Right kidney (tissue), 1 donor: ENCODE data around the gene CTSW.

Source experiments
- DNase-seq: peaks from one replicate; pipeline ENCODE4 v3.0.0-alpha.2; 2016

Gene CTSW

DNA sequence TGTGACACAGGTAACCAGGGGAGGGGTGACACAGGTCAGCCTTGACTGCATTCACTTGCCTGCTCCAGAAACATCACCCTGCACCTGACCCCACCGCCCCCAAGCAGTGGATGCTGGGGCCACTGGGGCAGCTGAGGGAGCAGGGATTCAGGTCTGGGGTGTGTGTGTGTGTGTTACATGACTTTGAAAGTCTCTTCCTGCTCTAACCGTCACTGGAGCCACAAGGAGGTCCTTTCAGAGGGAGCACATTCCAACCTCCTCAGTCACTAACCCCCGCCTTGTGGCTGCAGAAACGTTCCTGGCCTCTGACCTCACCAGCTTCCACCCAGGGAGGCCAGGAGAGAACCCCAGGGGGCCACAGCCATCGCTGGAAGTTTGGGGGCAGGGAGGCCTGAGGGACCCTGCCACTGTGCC is 23.4 kb downstream of the CTSW start:
- DNase-seq: no peak

DNA sequence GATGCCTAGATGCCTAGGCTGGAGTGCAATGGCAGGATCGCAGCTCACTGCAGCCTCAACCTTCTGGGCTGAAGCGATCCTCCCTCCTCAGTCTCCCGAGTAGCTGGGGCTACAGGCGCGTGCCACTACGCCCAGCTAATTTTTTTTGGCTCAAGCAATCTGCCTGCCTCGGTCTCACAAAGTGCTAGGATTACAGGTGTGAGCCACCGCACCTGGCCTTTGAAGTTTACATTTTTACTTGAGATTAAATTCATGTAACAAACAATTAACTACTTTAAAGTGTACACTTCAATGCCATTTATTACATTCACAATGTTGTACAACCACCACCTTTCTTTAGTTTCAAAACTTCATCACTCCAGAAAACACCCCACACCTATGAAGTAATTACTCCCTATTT is 24.1 kb downstream of the CTSW start:
- DNase-seq: no peak

DNA sequence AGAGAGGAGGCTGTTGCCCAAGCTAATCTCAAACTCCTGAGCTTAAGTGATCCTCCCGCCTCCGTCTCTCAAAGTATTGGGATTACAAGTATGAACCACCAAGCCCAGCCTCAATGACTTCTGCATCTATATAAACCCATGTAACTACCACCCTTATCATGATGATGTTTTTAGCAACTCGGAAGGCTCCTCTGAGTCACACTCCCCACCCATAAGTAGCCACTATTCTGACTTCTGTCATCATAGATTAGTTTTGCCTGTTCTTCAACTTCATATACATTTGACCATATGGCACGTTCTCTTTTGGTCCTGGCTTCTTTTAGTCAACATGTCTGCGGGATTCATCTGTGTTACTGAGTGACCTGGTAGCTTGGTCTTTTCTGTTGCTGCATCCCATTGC is 27.0 kb downstream of the CTSW start:
- DNase-seq: no peak

DNA sequence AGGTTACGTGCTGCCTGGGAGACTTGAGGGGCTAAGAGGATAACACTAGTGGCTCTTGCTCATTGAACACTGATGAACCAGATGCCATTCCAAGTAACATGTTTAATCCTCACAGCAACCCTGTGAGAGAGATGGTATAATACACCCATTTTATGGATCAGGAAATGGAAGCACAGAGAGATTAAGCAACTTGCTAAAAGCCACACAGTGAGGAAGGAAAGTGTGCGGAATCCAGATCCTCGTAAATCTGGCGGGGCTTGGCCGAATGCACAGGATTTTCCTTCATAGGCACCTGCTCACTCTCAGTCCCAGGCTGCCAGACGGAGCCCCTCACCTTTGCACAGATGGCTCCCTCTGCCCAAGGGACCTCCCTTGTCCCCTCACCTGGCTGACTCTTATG is 28.2 kb downstream of the CTSW start:
- no peak for DNase-seq

DNA sequence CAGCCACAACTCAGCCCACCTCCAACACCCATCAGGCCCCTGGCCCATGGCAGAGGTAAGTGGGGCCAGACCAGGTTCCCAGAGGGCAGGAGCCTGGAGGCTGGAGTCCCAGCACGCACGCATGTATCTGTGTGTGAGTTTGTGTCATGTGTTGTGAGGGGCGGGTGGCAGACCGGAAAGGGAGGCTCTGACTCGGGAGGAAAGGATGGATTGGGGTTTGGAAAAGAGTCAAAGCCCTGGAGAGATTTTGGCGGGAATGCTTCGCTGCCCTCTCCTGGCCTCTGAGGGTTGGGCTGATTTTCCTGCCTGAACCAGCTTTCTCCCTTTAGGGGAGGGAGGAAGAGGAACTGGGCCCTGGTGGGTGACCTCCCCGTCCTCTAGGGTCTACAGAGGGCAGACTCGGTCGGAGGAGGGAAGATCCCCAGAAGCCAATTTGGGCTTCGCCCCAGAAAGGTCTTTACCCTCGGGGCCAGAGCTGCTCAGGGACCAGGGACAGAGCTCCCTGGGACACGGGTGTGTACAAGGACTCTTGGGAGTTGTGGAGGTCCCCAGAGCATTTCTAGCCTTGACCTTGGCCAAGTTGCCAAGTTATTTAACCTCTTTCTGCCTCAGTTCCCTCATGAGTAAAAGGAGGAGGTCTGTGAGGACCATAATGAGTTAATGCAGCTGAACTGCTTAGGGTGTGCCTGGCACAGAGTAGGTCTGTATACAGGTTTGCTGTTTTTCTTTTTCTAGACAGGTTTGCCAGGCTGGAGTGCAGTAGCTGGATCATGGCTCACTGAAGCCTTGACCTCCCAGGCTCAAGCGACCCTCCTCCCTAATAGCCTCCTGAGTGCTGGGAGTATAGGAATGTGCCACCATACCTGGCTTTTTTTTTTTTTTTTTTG is 32.3 kb downstream of the CTSW start:
- peak; percentile 37 for DNase-seq

DNA sequence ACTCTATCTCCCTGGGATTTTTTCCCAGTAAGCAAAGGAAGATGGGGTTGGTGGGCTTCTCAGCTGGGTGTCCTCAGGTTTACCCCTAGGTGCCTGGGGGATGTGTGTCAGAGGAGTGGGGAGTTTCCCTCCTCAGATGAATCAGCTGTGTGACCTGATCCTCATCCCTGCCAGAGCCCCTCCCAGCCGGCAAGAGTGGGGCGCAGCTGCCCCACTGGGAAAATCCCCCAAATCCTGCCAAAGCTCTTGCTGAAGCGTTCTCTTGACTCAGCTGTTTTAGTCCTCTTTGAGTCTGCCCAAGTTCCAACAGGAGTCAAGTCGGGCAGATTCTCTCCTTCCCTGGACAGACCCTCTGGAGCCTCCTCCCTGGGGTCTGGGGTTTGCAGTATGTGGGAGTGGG is 33.2 kb downstream of the CTSW start:
- no peak for DNase-seq

DNA sequence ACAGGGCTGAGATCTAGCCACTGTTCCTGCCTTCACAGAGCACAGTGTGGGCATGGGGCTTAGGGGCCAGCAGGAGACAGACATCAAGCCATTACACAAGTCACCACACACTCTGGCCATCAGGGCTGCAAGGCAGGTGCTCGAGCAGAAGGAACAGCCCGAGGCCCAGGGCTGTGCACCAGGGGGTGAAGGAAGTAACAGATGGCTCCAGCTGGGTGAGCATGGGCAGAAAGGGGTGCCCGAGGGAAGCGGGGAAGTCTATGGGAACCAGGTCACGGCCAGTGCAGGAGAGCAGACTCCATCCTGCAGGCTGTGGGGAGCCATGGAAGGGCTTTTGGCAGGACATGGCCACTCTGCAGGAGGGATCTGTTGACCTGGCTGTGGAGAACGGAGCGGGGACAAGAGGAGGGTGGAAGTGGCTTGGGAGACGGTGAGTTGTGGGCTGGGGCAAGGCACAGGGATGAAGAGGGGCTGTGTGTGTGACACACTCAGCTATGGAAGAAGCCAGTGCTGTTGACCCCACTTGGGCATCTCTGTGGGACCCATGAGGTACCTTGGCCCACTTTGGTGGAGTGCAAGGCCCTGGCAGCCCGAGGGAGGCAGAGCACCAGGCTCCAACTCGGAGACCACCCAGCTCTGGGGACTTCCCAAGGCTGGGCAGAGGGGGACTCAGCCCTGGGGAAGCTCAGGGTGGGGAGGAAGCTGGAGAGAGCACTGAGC is 35.6 kb downstream of the CTSW start:
- no peak for DNase-seq

DNA sequence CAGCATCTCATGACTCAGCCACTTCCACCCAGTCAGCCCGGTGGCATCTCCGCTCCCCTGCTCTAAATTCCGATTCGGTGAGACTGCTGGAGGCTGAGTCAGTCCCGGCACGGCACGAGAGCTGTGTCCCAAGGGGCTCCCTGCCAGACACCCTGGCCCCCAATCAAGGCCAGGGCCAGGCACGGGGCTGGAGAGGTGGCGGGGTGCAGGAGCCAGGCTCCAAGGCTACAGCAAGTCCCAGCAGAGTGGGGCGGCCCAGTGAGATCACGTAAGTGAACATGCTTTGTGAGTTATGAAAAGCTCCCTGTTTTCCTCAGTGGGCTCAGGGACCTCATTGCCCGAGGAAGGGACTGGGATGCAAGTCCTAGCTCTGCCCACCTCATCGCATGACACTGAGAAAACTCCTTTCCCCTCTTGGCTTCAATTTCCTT is 36.2 kb downstream of the CTSW start:
- no peak for DNase-seq

DNA sequence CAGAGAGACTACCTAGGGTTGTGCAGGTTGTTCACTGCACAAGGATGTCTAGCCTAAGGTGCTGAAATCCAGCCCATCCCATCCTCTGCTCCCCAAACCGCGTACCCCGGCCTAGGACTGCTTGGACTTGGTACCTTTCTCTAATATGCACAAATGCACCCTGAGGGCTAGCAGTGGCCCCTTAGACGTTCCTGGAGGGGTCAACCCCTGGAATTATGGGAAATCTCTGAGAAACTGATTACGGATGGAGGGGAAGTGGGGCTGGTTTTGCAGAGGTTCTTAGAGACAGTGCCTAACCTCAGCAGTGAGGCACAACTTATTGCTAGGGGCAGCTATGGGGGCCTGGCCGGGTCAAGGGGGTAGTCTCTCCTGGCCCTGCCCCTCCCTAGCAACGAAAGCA is 36.8 kb downstream of the CTSW start:
- no peak for DNase-seq

DNA sequence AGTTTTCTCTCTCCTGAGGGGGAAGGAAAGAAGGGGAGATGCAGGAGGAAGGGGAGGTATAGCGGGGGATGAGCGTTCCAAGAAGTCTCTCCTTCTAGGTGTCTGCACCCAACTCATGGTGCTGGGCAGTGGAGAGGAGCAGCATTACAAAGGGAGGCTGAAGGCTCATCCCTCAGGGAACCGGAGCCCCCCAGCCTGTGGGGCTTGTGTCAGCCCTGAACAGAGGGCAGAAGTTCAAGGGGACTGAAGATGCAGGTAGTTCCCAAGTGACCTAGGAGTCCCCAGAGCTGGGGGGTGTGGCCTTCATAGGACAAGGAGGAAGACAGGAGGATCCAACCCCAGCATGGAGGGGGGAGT is 37.4 kb downstream of the CTSW start:
- no peak for DNase-seq

DNA sequence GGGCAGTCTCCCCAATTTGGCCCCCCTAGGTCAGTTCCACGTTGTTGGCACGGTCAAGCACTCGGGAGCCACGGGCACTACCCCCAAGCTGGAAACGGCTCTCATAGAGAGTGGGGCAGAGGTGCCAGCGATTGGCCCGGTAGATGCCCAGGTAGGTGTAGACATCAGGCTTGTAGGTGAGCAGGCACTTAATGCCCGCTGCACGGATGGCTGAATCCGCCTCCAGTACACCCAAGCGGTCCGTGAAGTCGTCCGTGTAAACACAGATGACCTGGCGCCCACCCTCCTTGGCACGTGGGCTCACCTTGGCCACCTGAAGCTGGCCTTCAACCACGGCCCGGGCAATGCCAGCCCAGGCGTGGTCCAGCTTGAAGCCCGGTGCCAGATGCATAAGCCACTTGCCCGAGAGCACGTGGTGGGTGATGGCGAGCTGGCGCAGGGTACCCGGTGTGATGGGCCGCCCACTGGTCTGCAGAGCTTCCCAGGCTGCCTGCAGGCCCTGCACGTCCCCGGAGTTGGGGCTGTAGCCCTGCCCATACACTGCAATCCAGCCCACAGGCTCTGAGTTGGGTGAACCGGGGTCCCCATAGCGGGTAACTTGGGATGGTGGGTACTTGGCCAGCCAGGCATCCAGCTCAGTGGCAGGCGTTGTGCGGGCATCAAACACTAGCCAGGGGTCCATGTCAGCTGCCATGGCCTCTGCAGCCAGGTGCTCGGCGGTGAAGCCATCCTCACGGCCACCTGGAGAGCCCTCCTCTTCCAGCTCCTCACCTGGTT is 38.0 kb downstream of the CTSW start:
- DNase-seq: no peak

DNA sequence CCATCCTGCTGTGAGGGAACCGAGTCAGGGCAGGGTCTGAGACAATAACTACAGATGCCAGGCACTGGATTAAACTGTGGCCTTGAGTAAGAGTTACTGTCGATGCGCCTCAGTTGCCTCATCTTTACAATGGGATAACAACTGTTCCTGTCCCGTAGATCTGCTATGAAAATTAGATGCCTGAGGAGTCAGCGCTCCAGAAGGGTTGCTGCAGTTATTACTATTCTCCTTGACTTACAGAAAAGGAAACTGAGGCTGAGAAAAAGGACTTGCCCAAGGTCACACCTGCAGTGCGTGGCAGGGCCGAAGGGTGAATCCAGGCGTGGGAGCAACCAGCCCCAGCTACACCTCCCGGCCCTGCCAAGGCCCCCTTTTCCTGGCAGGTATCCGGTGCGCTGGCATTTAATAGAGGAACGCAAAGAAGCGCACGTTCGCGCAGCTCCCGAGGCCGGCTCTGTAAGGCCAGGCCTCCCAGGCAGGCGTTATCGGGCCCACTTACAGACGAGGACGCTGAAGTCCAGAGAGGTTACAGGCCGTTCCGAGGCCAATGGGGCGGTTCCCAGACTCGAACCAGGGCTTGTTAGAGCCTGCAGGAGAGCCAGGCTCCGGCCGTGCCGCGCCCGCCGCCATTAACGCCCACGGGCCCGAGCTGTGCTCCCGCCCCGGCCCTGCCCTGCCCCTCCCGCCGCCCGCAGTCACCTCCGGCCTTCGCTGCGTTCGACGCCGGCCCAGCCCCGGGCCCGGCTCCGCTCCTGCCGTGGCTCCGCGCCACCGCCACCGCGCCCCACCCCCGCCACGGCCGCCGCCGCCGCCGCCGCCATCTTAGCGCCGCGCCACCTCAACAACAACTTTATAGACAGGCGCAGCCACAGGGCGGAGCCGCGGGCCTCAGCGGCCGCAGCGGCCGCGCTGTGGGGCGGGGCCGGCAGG is 38.8 kb downstream of the CTSW start, which contains the start of gene C11orf68:
Gene C11orf68 (minus strand): TSS at position 852 of the 930 bp plus-strand sequence. CDS start 31 bp downstream, at position 821.
- peak; percentile 67 for DNase-seq

DNA sequence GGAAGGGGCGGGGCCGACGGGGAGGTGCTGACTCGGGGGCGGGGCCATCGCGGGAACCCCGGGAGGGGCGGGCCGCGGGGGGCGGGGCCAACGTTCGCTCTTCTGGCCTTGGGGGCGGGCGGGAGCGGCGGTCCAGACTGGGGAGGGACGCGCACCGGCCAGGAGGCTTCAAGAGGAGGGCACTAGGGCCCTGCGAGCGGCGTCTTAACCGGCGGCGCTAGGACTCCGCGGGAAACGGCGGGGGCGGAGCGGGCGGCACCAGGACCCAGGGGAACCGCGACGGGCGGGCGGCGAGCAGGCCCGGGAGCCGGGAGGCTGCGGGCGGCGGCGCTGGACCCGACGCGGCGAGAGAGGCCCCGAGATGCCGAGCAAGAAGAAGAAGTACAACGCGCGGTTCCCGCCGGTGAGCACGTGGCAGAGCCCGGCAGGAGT is 39.5 kb downstream of the CTSW start, which contains the start of gene DRAP1:
Gene DRAP1 (plus strand): TSS at position 286 of the 432 bp plus-strand sequence. CDS start 76 bp downstream, at position 362.
- peak; percentile 88 for DNase-seq

DNA sequence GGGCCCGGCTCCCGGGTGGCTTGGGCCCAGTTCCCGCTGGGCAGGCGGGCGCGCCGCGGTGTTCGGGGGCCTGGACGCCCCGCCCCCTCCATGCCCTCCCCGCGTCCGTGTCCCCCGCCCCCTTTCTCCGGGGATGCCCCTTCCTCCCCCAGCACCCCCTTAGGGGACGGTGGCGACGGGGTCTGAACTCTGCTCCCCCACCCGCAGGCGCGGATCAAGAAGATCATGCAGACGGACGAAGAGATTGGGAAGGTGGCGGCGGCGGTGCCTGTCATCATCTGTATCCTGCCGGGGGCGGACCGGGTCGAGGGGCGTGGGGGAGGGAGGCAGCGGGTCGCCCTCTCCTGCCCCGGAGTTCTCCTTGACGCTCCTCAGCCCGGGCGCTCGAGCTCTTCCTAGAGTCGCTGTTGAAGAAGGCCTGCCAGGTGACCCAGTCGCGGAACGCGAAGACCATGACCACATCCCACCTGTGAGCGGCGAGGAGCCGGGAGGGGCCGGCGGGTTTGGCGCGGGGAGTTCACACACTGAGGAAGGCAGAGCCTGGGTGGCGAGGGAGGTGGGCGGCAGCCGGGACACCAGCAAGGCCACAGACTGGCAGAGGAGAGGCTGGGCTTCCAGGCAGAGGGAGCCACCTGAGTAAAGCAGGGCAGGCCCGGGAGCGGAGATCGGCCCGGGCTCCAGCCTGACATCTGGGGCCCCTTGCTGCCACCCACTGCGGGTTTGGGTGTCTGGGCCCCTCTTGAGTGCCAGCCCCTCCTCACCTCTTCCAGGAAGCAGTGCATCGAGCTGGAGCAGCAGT is 40.1 kb downstream of the CTSW start:
- DNase-seq: peak; percentile 56

DNA sequence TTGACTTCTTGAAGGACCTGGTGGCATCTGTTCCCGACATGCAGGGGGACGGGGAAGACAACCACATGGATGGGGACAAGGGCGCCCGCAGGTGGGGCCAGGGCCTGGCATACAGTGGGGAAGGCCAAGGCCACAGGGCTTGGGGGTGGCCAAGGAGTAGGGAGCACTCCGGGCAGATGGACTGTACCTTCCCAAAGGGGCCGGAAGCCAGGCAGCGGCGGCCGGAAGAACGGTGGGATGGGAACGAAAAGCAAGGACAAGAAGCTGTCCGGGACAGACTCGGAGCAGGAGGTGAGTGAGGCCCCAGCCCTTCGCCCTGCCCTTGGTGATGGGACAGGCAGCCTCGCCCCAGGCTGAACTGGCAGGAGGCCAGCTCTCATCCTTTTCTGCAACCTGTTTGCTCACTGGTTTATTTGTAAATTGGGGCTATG is 40.8 kb downstream of the CTSW start:
- no peak for DNase-seq

DNA sequence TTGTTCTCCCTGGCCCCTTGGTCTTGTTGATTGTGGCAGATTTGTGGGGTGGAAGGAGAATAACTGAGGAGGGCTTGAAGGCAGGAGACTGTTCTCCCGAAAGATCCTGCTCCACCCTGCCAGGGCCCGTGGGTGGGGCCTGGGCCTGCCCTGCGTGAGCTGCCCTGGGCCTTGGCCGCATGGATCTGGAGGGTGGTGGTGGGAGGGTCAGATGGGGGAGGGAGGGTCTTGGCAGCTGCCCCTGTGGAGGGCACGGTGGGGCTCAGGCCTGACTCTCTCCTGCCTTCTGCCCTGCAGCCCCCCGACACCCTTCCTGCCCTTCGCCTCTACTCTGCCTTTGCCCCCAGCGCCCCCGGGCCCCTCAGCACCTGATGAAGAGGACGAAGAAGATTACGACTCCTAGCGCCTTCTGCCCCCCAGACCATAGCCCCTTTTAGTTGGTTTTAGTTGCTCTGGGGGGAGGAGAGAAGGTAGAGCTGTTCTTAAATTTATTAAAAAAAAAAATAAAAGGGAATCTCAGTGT is 41.5 kb downstream of the CTSW start:
- DNase-seq: no peak

DNA sequence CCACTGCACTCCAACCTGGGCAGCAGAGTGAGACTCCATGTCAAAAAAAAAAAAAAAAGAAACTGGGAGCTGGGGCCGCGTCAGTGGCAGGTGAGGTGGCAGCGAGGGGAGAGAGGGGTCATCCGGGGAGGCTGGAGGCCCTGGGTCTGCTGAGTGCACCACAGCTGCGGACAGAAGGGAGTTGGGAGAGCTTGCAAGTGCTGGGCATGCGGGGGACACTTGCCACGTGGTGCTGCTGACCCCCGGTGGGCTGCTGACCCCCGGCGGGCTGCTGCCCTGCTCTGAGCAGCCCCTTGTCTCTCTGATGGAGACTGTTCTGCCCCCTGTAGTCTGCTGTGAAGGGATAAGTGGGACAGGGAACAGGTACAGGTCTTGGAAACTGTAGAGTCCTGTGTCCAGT is 42.2 kb downstream of the CTSW start:
- DNase-seq: no peak

DNA sequence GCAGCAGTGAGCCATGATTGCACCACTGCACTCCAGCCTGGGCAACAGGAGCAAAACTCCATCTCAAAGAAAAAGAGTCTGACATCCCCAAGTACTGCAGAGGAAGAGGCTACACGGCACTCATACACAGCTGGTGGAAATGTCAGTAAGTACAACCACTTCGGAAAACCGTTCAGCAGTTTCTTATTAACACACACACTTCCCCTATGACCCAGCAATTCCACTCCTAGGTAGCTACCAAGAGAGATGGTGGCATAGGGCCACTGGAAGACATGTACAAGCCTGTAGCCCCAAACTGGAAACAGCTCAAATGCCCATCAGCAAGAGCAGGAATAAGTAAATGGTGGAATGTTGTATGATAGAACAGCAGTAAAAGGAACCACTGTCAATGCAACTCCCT is 42.9 kb downstream of the CTSW start:
- DNase-seq: no peak

DNA sequence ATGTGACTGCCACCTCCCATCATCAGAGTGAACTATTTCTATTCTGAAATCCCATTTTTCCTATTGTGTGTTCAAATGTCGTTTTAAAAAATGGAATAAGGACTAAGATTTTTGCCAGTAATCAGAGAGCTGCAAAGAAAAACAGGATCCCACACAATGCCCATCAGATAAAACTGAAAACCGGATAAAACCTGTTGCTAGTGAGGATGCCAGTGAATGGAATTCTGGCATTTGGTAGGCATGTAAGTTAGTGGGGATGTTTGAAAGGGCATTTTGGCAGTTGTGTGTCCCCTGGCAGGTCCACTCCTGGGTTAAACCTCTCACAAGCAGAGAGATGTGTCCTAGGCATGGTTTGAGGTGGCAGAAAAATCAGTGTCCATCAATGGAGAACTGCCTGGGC is 45.8 kb downstream of the CTSW start:
- no peak for DNase-seq

DNA sequence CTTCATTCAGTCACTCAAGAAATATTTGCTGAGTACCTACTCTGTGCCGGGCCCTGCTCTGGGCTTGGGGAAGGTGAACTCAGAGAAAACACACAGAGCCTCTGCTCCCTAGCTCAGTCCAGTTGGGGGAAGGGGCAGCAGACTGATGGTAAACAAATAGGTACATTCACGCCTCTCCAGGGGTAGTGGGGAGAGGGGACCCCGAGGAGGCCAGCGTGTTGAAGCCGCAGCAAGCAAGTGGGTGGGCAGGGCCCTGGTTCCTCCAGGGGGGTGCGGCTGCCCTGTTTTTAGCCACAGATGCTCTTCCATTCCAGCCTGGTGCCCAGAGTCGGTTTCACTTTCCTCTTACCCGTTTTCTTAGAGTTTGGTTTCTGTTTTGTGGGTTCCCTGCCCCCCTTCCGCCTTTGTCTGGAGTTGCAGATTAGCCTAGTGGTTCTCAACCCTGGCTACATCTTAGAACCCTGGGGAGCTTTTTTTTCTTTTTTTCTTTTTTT is 48.3 kb downstream of the CTSW start:
- DNase-seq: no peak
